WTC11 (cell line): Measurements from ENCODE around the gene CAPN2. TPM values are rescaled to one million over a fixed set of nuclear protein-coding genes. Genes with fewer than 3 reads are reported as not detected.

Experiments used
- ATAC-seq: fragments of 200-7000 bp; cut with Tn5 transposase; 2 replicates; pipeline ENCODE4 v1.10.0; 2021; ENCODE audit warnings: mild to moderate bottlenecking, moderate library complexity
- CTCF ChIA-PET: fragments of 300-600 bp; sonication (Branson Sonifier 250); formaldehyde crosslinking; loops from one replicate; lab custom pipeline; 2021; ENCODE audit warnings: antibody characterized with exemption; lab: Charles Lee
- POLR2A ChIA-PET: fragments of 350-600 bp; sonication (Branson Sonifier 250); formaldehyde crosslinking; loops from one replicate; lab custom pipeline; 2021; ENCODE audit warnings: antibody characterized with exemption; lab: Charles Lee
- DNase-seq: peaks from one replicate; pipeline ENCODE4 v3.0.0; 2021; ENCODE audit warnings: low spot score
- H3K27ac Mint-ChIP-seq: 2 replicates; pipeline ENCODE4 v1.8.0; 2021; ENCODE audit warnings: mixed read lengths
- H3K27me3 Mint-ChIP-seq: 2 replicates; pipeline ENCODE4 v1.8.0; 2021; ENCODE audit warnings: low read depth, mild to moderate bottlenecking, moderate library complexity, mixed read lengths
- H3K36me3 Mint-ChIP-seq: 2 replicates; pipeline ENCODE4 v1.8.0; 2021; ENCODE audit warnings: mixed read lengths
- H3K4me1 Mint-ChIP-seq: 2 replicates; pipeline ENCODE4 v1.8.0; 2022; ENCODE audit warnings: mixed read lengths
- H3K4me3 Mint-ChIP-seq: 2 replicates; pipeline ENCODE4 v1.8.0; 2021; ENCODE audit warnings: mild to moderate bottlenecking, moderate library complexity, mixed read lengths
- H3K9me3 Mint-ChIP-seq: 2 replicates; pipeline ENCODE4 v1.8.0; 2021; ENCODE audit warnings: mixed read lengths
- CREM ChIP-seq: sonication (generic); formaldehyde crosslinking; IDR thresholded peaks from 2 replicates; pipeline ENCODE4 v1.8.1; 2022; ENCODE audit warnings: mild to moderate bottlenecking, missing genetic modification reagents, moderate library complexity
- ESRRA ChIP-seq: sonication (generic); formaldehyde crosslinking; IDR thresholded peaks from 2 replicates; pipeline ENCODE4 v1.8.1; 2022; ENCODE audit warnings: mild to moderate bottlenecking, missing genetic modification reagents, borderline replicate concordance
- FOXJ3 ChIP-seq: sonication (generic); formaldehyde crosslinking; IDR thresholded peaks from 2 replicates; pipeline ENCODE4 v1.9.0; 2021; ENCODE audit warnings: missing genetic modification reagents, mild to moderate bottlenecking, borderline replicate concordance
- GTF2I ChIP-seq: fragments of 250-450 bp; sonication (Bioruptor Pico); conservative IDR thresholded peaks from 2 replicates; pipeline ENCODE4 v1.4.0; 2021; ENCODE audit warnings: mild to moderate bottlenecking
- NFE2L1 ChIP-seq: sonication (generic); formaldehyde crosslinking; IDR thresholded peaks from 2 replicates; pipeline ENCODE4 v1.8.1; 2023; ENCODE audit warnings: missing genetic modification reagents
- RORB ChIP-seq: fragments of 250-450 bp; sonication (Bioruptor Pico); IDR thresholded peaks from 2 replicates; pipeline ENCODE4 v1.9.0; 2021; ENCODE audit warnings: mild to moderate bottlenecking
- TEAD1 ChIP-seq: sonication (generic); formaldehyde crosslinking; IDR thresholded peaks from 2 replicates; pipeline ENCODE4 v1.8.0; 2022; ENCODE audit warnings: mild to moderate bottlenecking, missing genetic modification reagents
- ZNF263 ChIP-seq: sonication (generic); formaldehyde crosslinking; IDR thresholded peaks from 2 replicates; pipeline ENCODE4 v1.8.1; 2022; ENCODE audit warnings: low read depth, mild to moderate bottlenecking, moderate library complexity, missing genetic modification reagents
- ZNF671 ChIP-seq: fragments of 250-450 bp; sonication (Bioruptor Pico); IDR thresholded peaks from 2 replicates; pipeline ENCODE4 v1.8.0; 2021; ENCODE audit warnings: mild to moderate bottlenecking
- total RNA-seq: library from RNA; stranded (reverse); gene quantifications from 3 replicates; pipeline ENCODE4 v1.2.3, GENCODE V29; 2021
- TF ChIP-seq, protein P1 (sequence below): fragments of 200-600 bp; IDR thresholded peaks from 2 replicates; pipeline ENCODE4 v1.8.0; 2022; ENCODE audit warnings: antibody characterized with exemption
- TF ChIP-seq, protein P2 (sequence below): sonication (generic); formaldehyde crosslinking; IDR thresholded peaks from 2 replicates; pipeline ENCODE4 v1.8.0; 2022; ENCODE audit warnings: missing genetic modification reagents
- TF ChIP-seq, protein P3 (sequence below): sonication (generic); formaldehyde crosslinking; conservative IDR thresholded peaks from 2 replicates; pipeline ENCODE4 v1.8.1; 2022; ENCODE audit warnings: mild to moderate bottlenecking, missing genetic modification reagents
- TF ChIP-seq, protein P4 (sequence below): fragments of 250-450 bp; sonication (Bioruptor Pico); IDR thresholded peaks from 2 replicates; pipeline ENCODE4 v1.8.0; 2021; ENCODE audit warnings: mild to moderate bottlenecking
- TF ChIP-seq, protein P5 (sequence below): fragments of 250-450 bp; sonication (Bioruptor Pico); conservative IDR thresholded peaks from 2 replicates; pipeline ENCODE4 v1.9.0; 2021; ENCODE audit warnings: mild to moderate bottlenecking
- TF ChIP-seq, protein P6 (sequence below): sonication (generic); formaldehyde crosslinking; IDR thresholded peaks from 2 replicates; pipeline ENCODE4 v1.8.0; 2022; ENCODE audit warnings: mild to moderate bottlenecking, missing genetic modification reagents
- TF ChIP-seq, protein P7 (sequence below): fragments of 250-450 bp; sonication (Bioruptor Pico); IDR thresholded peaks from 2 replicates; pipeline ENCODE4 v1.9.0; 2021; ENCODE audit warnings: moderate library complexity, mild to moderate bottlenecking, inconsistent platforms, borderline replicate concordance

Gene CAPN2
- total RNA-seq, 1 experiment from 2014 or later = 21.3 TPM

DNA sequence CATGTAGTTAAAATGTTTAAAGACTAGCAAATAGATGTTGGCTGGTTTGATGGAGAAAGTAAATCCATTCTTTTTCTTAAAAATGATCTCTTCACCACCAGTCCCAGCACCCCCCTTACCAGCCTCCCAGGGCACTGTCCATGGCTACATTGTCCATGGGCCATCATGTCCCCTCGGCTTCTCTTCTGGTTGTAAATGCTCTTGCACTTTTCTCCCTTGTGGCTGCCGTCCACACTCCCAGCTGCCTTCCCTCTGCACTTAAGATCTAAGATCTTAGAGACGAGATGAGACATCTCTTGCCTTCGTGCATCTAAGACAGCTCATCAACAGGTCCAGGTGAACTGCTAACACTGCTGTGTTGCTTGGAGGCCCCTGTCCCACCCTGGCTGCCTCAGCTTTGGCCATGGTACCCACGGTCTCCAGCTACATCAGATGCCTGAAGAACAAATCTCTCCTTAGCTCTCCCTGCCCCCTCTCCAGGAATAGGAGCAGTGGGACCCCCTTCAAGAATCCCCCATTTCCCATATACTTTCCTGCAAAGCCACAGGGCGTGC lies 11.1 kb downstream of the CAPN2 start (continued):
- TF ChIP-seq, protein P1, sequence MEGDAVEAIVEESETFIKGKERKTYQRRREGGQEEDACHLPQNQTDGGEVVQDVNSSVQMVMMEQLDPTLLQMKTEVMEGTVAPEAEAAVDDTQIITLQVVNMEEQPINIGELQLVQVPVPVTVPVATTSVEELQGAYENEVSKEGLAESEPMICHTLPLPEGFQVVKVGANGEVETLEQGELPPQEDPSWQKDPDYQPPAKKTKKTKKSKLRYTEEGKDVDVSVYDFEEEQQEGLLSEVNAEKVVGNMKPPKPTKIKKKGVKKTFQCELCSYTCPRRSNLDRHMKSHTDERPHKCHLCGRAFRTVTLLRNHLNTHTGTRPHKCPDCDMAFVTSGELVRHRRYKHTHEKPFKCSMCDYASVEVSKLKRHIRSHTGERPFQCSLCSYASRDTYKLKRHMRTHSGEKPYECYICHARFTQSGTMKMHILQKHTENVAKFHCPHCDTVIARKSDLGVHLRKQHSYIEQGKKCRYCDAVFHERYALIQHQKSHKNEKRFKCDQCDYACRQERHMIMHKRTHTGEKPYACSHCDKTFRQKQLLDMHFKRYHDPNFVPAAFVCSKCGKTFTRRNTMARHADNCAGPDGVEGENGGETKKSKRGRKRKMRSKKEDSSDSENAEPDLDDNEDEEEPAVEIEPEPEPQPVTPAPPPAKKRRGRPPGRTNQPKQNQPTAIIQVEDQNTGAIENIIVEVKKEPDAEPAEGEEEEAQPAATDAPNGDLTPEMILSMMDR = no peak
- TF ChIP-seq, protein P2, sequence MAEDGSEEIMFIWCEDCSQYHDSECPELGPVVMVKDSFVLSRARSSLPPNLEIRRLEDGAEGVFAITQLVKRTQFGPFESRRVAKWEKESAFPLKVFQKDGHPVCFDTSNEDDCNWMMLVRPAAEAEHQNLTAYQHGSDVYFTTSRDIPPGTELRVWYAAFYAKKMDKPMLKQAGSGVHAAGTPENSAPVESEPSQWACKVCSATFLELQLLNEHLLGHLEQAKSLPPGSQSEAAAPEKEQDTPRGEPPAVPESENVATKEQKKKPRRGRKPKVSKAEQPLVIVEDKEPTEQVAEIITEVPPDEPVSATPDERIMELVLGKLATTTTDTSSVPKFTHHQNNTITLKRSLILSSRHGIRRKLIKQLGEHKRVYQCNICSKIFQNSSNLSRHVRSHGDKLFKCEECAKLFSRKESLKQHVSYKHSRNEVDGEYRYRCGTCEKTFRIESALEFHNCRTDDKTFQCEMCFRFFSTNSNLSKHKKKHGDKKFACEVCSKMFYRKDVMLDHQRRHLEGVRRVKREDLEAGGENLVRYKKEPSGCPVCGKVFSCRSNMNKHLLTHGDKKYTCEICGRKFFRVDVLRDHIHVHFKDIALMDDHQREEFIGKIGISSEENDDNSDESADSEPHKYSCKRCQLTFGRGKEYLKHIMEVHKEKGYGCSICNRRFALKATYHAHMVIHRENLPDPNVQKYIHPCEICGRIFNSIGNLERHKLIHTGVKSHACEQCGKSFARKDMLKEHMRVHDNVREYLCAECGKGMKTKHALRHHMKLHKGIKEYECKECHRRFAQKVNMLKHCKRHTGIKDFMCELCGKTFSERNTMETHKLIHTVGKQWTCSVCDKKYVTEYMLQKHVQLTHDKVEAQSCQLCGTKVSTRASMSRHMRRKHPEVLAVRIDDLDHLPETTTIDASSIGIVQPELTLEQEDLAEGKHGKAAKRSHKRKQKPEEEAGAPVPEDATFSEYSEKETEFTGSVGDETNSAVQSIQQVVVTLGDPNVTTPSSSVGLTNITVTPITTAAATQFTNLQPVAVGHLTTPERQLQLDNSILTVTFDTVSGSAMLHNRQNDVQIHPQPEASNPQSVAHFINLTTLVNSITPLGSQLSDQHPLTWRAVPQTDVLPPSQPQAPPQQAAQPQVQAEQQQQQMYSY (CRISPR knock-in tag) = no peak
- TF ChIP-seq, protein P3, sequence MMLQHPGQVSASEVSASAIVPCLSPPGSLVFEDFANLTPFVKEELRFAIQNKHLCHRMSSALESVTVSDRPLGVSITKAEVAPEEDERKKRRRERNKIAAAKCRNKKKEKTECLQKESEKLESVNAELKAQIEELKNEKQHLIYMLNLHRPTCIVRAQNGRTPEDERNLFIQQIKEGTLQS (CRISPR knock-in tag) = no peak

DNA sequence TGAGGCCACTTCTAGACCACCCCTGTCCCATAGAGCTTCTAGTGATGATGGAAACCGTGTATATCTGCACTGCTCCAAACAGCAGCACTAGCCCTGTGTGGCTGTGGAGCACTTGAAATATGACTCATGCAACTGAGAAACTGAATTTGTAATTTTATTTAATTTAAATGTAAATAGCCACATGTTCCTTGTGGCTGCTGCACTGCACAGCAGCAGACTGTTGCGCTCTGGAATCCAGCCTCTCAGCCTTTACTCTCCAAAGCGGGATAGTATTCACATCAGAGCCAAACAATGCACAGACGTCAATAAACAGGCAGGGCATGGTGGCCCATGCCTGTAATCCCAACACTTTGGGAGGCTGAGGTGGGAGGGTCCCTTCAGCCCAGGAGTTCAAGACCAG lies 12.0 kb downstream of the CAPN2 start:
- Mint-ChIP-seq H3K27me3 (peaks cover 93% of the 10 kb centered on the region), H3K9me3 (no peaks in the 10 kb centered on the region), H3K27ac (no peak overlapping the region), H3K36me3 (peaks cover 19% of the 10 kb centered on the region), H3K4me3 (no peak overlapping the region), H3K4me1 (peaks cover 35% of the 10 kb centered on the region)
- no peak for DNase-seq
- ChIA-PET CTCF (interaction anchor here (1.0 kb wide), 1 partner anchor 24 kb away, joined by 3 read pairs; no protein-coding TSS in a partner anchor), POLR2A (interaction anchor here (0.5 kb wide), 1 partner anchor 22 kb away, joined by 3 read pairs; no protein-coding TSS in a partner anchor)
- ATAC-seq = no peak
- no peak for TF ChIP-seq FOXJ3 (CRISPR knock-in tag)
- no peak for TF ChIP-seq RORB (CRISPR knock-in tag)
- TF ChIP-seq ZNF671 (CRISPR knock-in tag) = no peak
- TF ChIP-seq, protein P4, sequence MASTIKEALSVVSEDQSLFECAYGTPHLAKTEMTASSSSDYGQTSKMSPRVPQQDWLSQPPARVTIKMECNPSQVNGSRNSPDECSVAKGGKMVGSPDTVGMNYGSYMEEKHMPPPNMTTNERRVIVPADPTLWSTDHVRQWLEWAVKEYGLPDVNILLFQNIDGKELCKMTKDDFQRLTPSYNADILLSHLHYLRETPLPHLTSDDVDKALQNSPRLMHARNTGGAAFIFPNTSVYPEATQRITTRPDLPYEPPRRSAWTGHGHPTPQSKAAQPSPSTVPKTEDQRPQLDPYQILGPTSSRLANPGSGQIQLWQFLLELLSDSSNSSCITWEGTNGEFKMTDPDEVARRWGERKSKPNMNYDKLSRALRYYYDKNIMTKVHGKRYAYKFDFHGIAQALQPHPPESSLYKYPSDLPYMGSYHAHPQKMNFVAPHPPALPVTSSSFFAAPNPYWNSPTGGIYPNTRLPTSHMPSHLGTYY (CRISPR knock-in tag) = no peak
- TF ChIP-seq TEAD1 (CRISPR knock-in tag) = no peak
- TF ChIP-seq GTF2I (CRISPR knock-in tag) = no peak
- TF ChIP-seq, protein P2 (CRISPR knock-in tag) = no peak

DNA sequence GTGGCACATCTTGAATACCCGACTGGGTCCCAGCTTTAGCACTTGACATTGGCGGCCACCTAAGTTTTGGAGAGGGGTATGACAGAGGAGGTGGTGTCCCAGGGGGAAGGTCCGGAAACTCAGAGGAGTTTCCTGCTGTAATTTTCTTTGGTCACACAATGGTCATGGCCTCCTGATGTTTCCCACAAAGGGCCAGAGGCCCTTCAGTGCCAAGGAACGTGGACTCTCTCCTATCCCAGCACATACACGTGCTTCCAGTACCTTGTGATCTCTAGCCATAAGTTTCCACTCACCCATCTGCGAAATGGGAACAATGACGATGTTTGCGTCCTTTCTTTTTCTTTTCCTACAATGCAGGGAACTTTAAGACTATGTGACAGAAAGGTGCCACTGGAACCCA lies 13.2 kb downstream of the CAPN2 start:
- POLR2A ChIA-PET = no interaction called here
- CTCF ChIA-PET = interaction anchor here (1.0 to 1.5 kb wide), 2 partner anchors 23 to 26 kb away, joined by 3 read pairs; no protein-coding TSS in a partner anchor
- H3K27ac Mint-ChIP-seq = no peak overlapping the region
- DNase-seq (no peak), ATAC-seq (no peak)
- H3K27me3 Mint-ChIP-seq = peaks cover 93% of the 10 kb centered on the region
- H3K36me3 Mint-ChIP-seq = peaks cover 13% of the 10 kb centered on the region
- H3K4me3 Mint-ChIP-seq = no peak overlapping the region
- H3K9me3 Mint-ChIP-seq = no peaks in the 10 kb centered on the region
- peaks cover 37% of the 10 kb centered on the region for H3K4me1 Mint-ChIP-seq
- TF ChIP-seq ZNF263 (no peak), ESRRA (no peak), NFE2L1 (CRISPR knock-in tag) (no peak), CREM (CRISPR knock-in tag) (no peak), TEAD1 (CRISPR knock-in tag) (no peak)
- TF ChIP-seq, protein P5, sequence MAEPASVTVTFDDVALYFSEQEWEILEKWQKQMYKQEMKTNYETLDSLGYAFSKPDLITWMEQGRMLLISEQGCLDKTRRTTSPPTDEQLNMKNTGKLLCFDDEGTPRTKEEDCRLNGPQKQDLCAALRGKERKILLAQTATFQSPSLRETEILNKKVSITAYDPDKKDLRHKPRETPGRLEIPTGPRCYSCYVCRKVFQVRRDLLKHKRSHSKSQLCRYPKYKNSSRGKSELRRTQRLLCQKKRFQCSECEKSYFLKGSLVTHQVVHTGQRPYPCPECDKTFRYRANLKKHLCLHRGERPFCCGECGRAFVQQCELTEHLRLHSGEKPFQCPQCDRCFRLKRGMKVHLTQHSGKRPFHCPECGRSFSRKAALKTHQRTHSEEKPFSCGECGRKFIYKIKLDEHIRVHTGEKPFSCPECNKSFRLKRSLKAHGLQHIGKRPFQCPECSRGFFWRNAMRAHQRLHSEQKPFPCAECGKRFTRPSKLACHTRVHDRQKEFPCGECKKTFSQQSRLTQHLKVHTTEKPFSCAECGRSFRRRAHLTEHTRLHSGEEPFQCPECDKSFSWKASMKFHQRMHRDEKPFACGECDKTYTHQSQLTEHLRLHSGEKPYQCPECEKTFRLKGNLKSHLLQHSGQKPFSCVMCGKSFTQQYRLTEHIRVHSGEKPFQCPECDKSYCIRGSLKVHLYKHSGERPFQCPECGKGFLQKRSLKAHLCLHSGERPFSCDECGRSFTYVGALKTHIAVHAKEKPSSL (CRISPR knock-in tag) = no peak
- TF ChIP-seq, protein P6, sequence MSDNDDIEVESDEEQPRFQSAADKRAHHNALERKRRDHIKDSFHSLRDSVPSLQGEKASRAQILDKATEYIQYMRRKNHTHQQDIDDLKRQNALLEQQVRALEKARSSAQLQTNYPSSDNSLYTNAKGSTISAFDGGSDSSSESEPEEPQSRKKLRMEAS (CRISPR knock-in tag) = no peak
- TF ChIP-seq, protein P7, sequence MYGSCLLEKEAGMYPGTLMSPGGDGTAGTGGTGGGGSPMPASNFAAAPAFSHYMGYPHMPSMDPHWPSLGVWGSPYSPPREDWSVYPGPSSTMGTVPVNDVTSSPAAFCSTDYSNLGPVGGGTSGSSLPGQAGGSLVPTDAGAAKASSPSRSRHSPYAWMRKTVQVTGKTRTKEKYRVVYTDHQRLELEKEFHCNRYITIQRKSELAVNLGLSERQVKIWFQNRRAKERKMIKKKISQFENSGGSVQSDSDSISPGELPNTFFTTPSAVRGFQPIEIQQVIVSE (CRISPR knock-in tag) = no peak
